SKM-1 treated with dmso at 0.1 percent for 144 hours (cell line): ENCODE measurements around the gene VMAC.
A peak's percentile ranks its signal among the peaks of the same experiment; 100 is the strongest.

Source experiments
- DNase-seq: peaks from one replicate; lab custom pipeline; 2025; ENCODE audit not compliant: unreplicated experiment; lab: John Stamatoyannopoulos, UW

Gene VMAC

DNA sequence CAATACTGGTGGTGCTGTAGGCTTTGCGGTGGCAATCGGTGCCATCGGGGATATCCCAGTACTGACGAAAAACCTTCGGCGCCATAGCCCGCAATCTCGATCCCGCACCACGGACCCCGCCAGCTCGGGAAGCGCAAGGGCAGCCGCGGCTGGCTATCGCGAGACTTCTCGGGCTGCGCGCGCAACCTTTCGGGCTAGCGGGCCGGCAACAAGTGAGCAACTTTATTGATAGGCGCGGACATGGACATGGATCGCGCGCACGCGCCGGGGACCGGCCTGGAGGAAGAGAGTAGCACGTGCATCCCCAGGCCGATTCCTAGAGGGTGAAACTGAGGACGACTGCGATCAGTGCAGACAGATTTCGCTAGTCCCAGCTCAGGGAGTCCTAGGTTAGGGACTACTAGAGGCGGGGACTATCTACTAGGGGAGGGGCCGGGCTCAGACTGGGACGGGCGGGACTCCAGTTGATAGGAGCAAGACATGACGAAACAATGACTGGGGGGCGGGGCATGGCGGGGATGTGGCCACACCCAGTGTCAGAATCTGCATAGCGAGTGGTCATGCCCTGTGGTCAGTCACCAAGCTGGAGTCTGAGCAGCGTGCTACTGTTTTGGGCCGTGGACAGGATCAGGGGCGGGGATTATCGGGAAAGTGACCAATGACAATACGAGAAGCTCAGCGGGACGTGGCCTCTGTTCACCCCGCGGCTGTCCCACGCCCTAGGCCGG lies 884 bp upstream of the VMAC start, which contains the start of gene NDUFA11:
TSS of gene NDUFA11 (minus strand) at position 167 of the 728 bp plus-strand sequence. CDS start at position 85, 82 bp downstream.
- DNase-seq: peak; percentile 94

DNA sequence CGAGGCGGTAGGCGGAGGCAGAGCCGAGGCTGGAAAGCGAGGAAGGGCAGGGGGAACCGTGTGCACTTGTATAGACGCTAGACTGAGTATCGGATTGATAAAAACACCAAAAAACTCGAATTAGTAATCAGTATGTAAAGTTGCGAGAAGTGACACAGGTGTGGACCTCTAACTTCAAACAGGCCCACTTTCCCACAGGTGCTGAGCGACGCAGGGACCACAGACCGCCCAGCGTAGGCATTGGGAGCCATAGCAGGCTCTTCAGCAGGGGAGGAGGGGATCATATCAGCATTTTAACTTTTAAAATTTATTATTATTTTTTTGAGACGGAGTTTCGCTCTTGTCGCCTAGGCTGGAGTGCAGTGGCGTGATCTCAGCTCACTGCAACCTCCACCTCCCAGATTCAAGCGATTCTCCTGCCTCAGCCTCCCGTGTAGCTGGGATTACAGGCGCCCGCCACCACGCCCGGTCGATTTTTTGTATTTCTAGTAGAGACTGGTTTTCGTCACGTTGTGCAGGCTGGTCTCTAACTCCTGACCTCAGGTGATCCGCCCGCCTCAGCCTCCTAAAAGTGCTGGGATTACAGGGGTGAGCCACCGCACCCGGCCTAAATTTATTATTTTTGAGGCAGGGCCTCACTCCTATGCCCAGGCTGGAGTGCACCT lies 574 bp downstream of the VMAC start:
- no peak for DNase-seq

DNA sequence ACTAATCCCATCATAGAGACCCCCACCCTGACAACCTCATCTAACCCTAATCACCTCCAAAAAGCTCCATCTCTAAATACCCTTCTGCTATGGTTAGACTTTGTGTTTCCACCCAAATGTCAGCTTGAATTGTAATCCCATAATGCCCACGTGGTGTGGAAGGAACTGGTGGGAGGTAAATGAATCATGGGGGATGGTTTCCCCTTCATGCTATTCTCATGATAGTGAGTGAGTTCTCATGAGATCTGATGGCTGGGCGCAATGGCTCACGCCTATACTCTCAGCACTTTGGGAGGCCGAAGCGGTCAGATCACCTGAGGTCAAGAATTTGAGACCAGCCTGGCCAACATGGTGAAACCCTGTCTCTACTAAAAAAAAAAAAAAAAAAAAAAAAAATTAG lies 2.6 kb downstream of the VMAC start:
- no peak for DNase-seq

DNA sequence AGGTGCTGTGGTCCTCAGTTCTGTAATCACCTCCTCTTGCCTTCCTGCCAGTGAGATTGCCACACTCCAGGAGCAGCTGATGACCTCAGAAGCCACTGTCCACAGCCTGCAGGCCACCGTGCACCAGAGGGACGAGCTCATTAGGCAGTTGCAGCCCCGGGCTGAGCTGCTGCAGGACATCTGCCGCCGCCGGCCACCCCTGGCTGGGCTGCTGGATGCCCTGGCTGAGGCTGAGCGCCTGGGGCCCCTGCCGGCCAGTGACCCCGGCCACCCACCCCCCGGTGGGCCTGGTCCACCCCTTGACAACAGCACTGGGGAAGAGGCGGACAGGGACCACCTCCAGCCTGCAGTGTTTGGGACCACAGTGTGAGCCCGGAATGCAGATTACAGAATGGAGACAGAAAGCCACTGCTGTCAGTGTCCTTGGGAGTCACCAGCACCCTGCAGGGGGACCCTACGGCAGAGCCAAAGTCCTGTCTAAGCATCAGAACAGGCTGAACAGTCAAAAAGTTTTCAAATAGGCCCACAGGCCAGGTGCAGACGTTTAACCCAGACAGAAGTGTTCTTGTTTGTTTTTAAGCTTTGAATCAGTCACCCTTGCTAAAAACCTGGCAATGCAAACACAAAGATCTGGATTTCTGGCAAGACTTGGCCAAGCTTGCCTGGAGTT lies 4.2 kb downstream of the VMAC start:
- DNase-seq: no peak

DNA sequence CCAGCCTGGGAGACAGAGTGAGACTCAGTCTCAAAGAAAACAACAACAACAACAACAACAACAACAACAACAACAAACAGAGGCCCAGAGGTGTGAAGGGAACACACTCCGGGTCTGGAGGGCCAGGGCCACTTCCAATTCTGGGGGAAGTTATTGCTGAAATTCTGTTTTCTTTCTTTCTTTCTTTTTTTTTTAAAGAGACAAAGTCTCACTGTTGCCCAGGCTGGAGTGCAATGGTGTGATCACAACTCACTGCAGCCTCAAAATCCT lies 5.9 kb downstream of the VMAC start:
- no peak for DNase-seq

DNA sequence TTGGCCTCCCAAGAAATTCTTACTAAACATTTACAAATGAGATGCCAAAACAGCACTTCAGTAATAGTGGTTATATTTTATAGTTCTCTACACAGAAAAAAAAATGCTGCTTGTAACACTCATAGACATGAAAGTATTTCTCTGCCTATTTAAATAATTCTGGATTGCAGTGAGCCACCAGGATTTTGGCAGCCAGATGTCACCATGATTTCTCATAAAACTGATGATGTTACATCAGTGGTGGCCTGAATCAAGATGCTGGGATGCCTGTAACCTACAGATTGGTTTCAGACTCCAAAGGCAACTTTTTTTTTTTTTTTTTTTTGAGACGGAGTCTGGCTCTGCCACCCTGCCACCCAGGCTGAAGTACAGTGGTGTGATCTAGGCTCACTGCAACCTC lies 6.7 kb downstream of the VMAC start:
- no peak for DNase-seq

DNA sequence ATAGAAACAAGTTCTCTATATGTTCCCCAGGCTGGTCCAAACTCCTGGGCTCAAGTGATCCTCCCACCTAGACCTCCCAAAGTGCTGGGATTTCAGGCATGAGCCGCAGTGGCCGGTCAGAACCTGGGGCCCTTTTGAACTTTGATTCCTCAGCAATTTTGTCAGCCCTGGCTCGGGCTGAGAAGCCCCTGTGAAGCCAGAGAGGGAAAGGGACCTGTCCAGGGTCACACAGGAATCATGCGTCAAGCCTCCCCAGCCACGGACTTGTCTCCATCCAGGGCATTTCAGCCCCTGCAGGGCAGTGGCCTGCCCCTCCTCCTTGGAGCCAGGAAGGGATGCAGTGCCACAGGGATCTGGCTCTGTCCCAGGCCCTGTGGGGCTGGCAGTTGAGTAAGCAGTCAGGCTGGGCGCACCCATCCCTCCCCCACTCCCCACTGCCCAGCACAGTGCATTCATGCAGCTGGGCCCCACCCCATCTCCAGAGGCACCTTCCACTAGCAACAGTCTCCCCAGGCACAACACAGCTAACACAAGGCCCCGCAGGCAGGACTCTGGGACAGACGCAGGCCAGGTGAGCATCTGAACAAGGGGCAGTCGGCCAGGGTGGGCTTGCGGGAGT lies 9.2 kb downstream of the VMAC start, which contains the start of gene CAPS:
TSS of gene CAPS (plus strand) at position 516 of the 619 bp plus-strand sequence. CDS start 153 bp downstream, outside the sequence.
- DNase-seq: no peak

DNA sequence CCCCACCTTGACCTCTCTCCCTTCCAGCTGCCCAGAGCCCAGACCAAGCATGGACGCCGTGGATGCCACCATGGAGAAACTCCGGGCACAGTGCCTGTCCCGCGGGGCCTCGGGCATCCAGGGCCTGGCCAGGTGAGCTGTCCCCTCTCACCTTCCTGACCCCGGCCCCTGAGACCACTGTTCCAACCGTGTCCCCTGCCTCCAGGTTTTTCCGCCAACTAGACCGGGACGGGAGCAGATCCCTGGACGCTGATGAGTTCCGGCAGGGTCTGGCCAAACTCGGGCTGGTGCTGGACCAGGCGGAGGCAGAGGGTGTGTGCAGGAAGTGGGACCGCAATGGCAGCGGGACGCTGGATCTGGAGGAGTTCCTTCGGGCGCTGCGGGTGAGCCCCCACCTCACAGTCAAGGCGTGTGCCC lies 9.7 kb downstream of the VMAC start:
- DNase-seq: no peak

DNA sequence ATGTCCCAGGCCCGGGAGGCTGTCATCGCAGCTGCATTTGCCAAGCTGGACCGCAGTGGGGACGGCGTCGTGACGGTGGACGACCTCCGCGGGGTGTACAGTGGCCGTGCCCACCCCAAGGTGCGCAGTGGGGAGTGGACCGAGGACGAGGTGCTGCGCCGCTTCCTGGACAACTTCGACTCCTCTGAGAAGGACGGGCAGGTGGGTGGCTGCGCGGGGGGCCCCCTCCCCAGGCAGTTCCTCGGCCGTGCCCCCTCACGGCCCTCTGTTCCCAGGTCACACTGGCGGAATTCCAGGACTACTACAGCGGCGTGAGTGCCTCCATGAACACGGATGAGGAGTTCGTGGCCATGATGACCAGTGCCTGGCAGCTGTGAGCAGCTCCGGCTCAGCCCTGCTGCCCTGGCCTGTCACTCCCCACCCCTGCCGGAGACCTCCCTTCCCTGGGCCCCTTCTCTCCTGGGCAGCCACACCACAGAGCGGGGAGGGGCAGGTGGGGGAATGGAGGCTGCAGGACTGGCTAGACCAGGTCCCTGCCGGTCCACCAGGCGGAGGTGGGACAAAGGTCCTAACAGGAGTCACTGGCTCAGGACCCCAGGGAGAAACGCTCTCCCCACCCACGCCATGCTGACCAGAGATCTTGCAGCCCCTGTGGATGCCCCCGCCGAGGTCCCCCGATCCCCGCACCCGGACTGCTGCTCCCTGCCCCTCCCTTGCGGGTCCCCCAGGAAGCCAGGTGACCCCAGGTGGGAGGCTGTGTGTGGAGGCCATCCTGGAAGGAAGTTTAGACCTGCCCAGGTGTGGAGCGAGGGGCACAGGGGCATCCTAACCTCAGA lies 10.5 kb downstream of the VMAC start:
- DNase-seq: no peak

DNA sequence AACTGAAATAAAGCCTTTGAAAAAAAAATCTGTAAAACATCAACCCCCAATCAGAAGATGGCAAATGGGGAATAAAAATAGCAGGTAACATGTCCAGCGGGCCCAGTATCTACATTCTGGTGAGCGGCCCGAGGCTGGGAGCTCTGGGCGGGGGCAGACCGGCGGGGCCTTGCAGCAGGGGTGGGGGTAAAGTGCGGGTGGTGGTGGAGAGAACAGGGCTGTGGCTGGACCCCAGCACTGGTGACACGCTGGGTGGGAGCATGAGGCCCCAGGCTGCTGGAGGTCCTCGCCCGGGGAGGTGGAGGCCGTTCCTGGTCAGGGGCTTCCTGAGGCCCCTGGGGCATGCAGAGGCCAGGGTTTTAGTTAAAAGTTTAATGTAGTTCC lies 11.1 kb downstream of the VMAC start:
- DNase-seq: no peak

DNA sequence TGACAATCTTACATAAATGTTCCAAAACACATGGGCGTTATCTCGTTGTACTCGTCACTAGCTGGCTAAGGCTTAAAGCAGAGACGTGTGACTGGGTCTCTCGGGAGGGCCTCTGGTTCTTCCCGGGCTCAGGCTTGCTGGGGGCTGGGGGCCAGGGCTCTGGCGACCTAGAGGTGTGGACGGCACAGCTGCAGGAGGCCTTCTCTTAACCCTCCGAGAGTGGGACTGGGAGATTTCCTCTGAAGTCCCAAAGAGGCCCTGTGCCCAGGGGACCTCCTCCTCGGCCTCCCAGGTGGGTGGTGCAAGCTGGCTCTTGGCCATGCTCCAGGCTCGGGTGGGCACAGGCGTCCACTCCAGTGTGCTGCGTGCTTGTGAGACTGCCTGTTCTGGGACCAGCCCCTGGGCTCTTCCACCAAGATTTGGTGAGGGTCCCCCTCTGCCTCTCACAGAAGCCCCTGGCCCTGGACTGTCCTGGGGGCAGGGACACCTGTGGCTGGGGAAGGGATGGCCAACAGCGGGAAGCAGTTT lies 11.6 kb downstream of the VMAC start:
- no peak for DNase-seq

DNA sequence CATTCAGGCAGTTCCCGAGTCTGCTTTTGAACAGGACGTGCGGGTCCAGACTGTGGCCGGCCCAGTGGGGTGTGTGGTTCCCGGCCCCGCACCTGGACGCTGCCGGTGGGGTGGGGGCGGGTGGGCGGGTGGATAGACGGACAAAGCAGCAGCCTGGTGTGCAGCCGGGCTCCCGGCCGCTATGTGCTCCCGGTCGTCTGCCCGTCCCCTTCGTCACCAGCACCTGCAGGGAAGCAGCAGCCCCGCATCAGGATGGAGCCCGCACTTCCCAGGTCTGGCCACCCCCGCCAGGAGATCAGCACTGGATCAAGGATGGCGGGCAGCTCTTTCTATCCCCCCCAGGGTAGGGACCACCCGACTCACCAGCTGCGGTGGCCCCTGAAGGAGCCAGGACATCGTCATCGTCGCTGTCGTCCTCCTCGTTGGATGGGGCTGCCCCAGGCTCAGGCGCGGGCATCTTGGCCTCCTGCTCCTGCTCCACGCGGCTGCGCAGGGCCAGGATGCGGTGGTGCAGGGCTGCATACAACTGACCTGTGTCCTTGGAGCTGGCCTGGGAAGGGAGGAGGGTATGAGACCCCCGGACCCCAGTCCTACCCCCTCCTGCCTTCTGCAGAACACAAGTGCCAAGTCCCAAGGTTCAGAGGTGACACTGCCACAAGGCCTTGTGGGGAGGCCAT lies 12.9 kb downstream of the VMAC start:
- no peak for DNase-seq

DNA sequence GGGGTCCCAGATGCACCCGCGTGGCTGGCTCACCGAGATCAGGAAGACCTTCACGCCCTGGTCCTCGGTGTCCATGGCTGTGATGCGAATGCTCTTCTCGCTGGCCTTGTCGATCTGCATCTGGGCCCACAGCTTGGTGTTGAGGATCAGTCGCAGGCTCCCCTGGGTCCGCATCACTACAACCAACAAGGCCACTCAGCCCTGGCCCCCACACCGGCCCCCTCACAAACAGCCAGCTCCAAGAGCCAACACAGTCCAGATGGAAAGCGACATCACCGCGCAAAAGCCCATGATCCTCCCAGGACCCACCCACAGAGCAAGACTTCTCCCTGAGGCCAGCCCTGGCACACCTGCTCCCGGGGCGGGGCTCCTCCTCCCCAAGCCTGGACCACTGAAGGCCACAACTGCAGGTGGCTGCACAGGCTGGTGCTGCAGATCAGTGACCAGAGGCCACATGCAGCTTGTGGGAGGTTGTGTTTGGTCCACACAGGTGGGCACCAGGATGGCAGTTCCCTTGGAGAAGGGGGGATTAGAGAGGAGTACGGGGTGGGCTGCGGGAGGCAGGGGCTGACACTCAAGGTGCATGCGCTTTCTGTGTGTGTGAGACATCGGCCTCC lies 13.9 kb downstream of the VMAC start:
- no peak for DNase-seq

DNA sequence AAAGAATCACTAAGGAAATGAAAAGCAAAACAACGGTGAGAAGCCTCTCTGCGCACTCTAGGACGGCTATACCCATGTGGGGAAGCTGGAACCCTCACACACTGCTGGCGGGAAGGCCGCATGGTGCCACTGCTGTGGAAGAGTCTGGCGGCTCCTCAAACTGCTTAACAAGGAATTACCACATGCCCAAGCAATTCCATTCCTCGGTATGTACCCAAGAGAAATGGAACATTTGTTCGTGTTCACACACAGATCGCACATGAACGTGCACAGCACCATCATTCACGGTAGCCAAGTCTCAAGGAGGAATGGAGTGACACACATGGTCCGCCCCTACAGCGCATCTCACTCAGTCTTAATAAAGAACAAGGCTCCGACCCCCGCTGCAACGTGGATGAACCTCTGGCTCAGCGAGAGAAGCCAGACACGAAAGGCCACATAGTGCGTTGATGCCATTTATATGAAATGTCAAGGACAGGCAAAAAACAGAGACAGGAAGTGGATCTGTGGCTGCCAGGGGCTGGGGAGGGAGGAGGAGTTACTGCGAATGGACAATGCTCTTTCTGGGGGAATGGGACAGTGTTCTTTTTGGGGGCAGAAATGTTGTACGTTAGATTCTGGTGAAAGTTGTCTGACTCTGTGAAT lies 17.0 kb downstream of the VMAC start:
- no peak for DNase-seq

DNA sequence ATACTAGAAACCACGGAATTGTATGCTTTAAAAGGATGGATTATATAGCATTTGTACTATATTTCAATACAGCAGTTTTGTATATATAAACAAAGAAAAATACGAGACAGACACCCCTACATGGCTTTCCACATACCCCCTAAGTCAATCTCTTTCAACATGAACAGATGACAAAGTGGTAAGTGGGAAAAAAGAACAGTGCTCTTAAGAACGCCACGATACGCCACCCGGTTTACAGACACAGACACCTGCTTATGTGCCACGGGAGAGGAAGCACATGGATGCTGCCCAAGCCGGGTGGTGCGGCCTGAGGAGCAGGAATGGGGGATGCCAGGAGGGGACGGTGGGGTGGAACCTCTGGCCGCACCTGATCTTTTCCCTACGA lies 17.5 kb downstream of the VMAC start:
- DNase-seq: no peak

DNA sequence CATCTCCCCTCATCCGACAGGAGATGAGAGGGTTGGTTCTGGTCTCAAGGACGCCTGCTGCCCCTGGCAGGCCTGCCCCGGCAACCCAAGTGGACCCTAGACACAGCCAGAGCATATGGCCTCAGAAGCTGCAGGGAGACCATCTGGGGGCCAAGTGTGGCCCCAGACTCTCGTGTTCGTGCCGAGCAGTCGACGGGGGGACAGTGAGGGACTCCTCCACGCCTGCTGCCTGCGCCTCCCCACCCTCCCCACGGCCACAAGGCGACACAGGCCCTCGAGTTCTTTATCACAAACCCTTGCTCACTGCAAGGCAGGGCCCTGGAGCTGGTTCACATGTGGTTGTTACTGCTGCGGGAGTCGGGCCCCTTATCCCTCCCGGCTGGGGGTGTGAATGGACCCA lies 18.7 kb downstream of the VMAC start:
- DNase-seq: no peak

DNA sequence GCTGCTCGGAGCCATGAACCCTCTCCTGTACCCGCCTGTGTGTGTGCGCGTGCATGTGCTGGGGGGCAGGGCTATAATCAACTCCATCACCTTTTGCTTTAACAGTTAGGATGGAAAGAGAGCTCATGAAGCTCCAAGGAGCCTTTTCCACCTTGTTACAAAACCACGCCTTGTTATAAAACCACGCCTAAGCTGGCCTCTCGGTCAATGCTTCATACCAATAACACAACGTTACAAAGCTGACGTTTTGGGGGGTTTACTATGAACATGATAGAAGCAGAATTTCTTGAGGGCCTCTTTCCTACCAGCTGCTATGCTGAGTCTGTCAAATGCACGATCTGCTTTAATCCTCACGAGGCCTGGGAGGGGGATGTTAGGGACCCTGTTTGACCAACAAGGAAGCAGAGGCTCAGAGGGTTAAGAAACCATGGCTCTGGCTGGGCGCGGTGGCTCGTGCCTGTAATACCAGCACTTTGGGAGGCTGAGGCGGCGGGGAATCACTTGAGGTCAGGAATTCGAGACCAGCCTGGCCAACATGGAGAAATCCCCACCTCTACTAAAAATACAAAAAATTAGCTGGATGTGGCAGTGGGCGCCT lies 21.3 kb downstream of the VMAC start:
- DNase-seq: no peak

DNA sequence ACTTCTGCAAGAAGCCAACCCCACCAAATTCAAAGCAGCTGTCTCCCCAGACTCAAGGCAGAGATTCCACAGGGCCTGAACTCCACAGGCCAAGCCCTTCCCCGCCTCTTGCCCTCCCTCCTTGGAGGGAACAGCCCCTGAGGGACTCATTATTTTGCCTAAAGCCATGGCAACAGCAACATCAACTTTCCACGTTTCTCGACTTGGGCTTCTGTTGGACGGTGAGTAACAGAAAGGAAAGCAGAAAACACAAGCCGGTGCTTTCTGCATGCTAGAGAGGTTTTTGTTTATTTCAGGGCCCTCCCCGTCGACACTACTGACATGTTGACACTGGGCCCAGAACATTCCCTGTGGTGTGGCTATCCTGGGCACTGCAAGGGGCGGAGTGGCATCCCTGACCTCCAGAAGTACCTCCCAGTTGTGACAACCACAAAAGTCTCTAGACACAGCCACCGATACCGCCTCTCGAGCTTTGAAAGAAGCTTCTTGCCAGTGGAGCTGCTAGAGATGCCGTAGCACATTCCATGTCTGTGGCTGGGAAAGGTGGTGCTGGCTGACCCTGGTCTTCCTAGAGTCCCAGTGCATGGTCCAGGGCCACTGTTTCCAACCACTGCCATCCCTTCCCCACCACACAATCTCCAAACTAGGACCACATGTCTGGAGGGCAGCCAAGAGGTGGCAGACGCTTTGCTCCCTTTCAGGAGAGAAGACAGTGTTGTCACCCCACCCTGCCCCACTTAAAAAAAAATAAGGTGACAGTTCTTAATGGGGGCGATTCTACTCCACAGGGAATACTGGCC lies 22.2 kb downstream of the VMAC start:
- DNase-seq: no peak
